ENCODE results near the gene NPTXR. TPM values are rescaled to one million over a fixed set of nuclear protein-coding genes. Genes with fewer than 3 reads are reported as not detected.

Gene NPTXR
- total and polyA plus RNA-seq, 10 of the 15 experiments (the other 5 are each of a cell fraction or from before 2014, with no cell fraction given), result 0.02 to 0.38 (median 0.07) TPM; not detected in 2

DNA sequence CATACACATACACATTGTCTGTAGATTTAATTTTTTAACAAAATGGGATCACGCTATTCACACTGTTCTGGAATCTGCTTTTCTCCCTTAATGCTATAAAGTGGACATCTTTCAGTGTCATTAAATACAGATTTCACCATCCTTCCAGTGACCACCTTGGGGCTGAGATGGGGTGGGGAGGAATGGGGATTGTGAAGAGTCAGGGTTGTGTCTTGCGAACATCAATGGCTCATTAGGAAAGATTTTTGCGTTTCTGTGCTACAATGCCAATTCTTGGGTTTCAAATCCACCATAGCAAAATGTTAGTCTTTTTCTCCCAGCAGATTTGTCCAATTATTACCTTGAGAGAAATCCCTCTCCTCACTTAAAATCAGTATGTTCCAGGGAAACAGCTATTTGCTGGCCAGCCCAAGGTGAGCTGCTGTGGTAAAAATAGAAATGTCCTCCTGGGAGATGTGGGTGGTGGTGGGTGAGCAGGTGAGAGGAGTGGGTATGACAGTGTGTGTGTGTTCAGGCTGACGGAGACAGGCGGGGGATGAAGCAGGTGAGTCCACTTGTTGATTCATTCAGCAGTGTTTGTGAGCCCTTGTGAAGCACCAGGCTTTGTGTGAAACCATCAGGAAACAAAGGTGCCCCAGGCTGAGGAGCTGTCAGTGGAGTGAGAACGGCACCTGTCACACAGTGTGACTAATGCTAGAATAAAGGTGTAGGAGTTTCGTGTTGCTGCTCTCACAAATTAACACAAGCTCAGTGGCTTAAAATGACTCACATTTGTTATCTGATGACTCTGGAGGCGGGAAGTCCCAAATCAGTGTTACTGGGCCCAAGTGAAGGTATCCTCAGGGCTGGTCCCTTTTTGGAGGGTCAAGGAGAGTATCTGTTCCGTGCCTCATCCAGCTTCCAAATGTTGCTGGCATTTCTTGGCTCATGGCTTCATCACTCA is 29.9 kb upstream of the NPTXR start:
- H3K4me3 ChIP-seq, result peak overlapping the region; percentile 89
- RAD21 ChIA-PET (ENCODE audit: unreplicated experiment), result interaction anchor here (0.5 to 2.2 kb wide), 12 partner anchors 10 to 431 kb away, joined by 3 to 16 read pairs (median 5); no protein-coding TSS in a partner anchor
- peaks cover 23% of the 10 kb centered on the region for H3K79me2 ChIP-seq (ENCODE audit: control insufficient read depth, insufficient read depth, low read length)
- peak; percentile 59 for DNase-seq (ENCODE audit: low read depth, low spot score)
- FAIRE-seq, result peak; percentile 70
- H3K9ac ChIP-seq (ENCODE audit: control insufficient read depth, insufficient read depth, low read length), result no peak overlapping the region
- peak overlapping the region; percentile 38 for H2AFZ ChIP-seq (ENCODE audit: control insufficient read depth, low read depth, low read length)
- no TSS peak for BruUV-seq (replicated peaks)
- in situ Hi-C loops (cut with MboI), result loop anchor here (5.0 kb wide), 2 partner anchors 129 to 244 kb away; no protein-coding TSS in a partner anchor
- peaks cover 26% of the 10 kb centered on the region for H3K4me1 ChIP-seq (ENCODE audit: control insufficient read depth, insufficient read depth, low read length)
- POLR2A ChIA-PET, result interaction anchor here (0.5 to 2.5 kb wide), 13 partner anchors 27 to 445 kb away, joined by 3 to 9 read pairs (median 4); partner anchors contain the start of genes APOBEC3B, GTPBP1 and RPL3
- H3K27me3 ChIP-seq (replicated peaks in 1 of 2; ENCODE audit: control insufficient read depth in 2 of 2, insufficient read depth in 2 of 2, low read length in 1 of 2), result no peaks in the 10 kb centered on the region
- intact Hi-C loops (cut with micrococcal nuclease; ENCODE audit: unreplicated experiment), result loop anchor here (1.0 to 5.0 kb wide), 5 partner anchors 68 to 444 kb away; partner anchors contain the start of genes APOBEC3B, CBX7 and RPL3
- peak; percentile 67 for ATAC-seq
- CTCF ChIA-PET, result interaction anchor here (1.0 to 1.6 kb wide), 5 partner anchors 54 to 129 kb away, joined by 3 to 6 read pairs (median 3); no protein-coding TSS in a partner anchor
- H4K20me1 ChIP-seq (ENCODE audit: control insufficient read depth, insufficient read depth), result peaks cover under 1% of the 10 kb centered on the region; the same call in 1 of the 2 replicates
- SMC1A ChIA-PET (ENCODE audit: uncharacterized antibody, unreplicated experiment), result interaction anchor here (0.7 to 2.0 kb wide), 10 partner anchors 24 to 225 kb away, joined by 3 to 13 read pairs (median 6); partner anchors contain the start of genes APOBEC3B and GTPBP1
- peak overlapping the region; percentile 35; the same call in 1 of the 2 replicates for H3K27ac ChIP-seq (ENCODE audit: control insufficient read depth, insufficient read depth)
- WGBS (ENCODE audit: insufficient coverage, insufficient replicate concordance, low lambda C conversion rate, missing lambda C conversion rate), result 17% methylated on average over 9 of the region's 9 CpGs
- no peaks in the 10 kb centered on the region for H3K9me3 ChIP-seq (replicated peaks; ENCODE audit: control insufficient read depth, insufficient read depth, low read length)
- peak overlapping the region; percentile 97 for H3K4me2 ChIP-seq (ENCODE audit: control insufficient read depth, insufficient read depth)
- H3K36me3 ChIP-seq (ENCODE audit: control insufficient read depth in 2 of 2, insufficient read depth in 2 of 2, low read length in 1 of 2), result peaks cover 5 to 6% of the 10 kb centered on the region in 2 experiments
- TF ChIP-seq MTA3 (IDR thresholded peaks at IDR 0.05; ENCODE audit: borderline replicate concordance, low read length), result no peak; the same call in 1 of the 2 replicates
- no peak for TF ChIP-seq NR2C2 (IDR thresholded peaks at IDR 0.05; ENCODE audit: borderline replicate concordance, control insufficient read depth, insufficient read length, low read depth)
- TF ChIP-seq BMI1 (IDR thresholded peaks at IDR 0.05; ENCODE audit: borderline replicate concordance), result peak; percentile 55; the same call in 1 of the 2 replicates
- TF ChIP-seq, protein P1, sequence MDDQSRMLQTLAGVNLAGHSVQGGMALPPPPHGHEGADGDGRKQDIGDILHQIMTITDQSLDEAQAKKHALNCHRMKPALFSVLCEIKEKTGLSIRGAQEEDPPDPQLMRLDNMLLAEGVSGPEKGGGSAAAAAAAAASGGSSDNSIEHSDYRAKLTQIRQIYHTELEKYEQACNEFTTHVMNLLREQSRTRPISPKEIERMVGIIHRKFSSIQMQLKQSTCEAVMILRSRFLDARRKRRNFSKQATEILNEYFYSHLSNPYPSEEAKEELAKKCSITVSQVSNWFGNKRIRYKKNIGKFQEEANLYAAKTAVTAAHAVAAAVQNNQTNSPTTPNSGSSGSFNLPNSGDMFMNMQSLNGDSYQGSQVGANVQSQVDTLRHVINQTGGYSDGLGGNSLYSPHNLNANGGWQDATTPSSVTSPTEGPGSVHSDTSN (IDR thresholded peaks at IDR 0.05; ENCODE audit: insufficient replicate concordance, low read depth, low read length), result peak; percentile 89
- TF ChIP-seq, protein P2, sequence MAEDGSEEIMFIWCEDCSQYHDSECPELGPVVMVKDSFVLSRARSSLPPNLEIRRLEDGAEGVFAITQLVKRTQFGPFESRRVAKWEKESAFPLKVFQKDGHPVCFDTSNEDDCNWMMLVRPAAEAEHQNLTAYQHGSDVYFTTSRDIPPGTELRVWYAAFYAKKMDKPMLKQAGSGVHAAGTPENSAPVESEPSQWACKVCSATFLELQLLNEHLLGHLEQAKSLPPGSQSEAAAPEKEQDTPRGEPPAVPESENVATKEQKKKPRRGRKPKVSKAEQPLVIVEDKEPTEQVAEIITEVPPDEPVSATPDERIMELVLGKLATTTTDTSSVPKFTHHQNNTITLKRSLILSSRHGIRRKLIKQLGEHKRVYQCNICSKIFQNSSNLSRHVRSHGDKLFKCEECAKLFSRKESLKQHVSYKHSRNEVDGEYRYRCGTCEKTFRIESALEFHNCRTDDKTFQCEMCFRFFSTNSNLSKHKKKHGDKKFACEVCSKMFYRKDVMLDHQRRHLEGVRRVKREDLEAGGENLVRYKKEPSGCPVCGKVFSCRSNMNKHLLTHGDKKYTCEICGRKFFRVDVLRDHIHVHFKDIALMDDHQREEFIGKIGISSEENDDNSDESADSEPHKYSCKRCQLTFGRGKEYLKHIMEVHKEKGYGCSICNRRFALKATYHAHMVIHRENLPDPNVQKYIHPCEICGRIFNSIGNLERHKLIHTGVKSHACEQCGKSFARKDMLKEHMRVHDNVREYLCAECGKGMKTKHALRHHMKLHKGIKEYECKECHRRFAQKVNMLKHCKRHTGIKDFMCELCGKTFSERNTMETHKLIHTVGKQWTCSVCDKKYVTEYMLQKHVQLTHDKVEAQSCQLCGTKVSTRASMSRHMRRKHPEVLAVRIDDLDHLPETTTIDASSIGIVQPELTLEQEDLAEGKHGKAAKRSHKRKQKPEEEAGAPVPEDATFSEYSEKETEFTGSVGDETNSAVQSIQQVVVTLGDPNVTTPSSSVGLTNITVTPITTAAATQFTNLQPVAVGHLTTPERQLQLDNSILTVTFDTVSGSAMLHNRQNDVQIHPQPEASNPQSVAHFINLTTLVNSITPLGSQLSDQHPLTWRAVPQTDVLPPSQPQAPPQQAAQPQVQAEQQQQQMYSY (CRISPR knock-in tag; IDR thresholded peaks at IDR 0.05), result no peak
- no peak for TF ChIP-seq MYC (IDR thresholded peaks at IDR 0.05; ENCODE audit: insufficient read depth, insufficient read length, insufficient replicate concordance, low read length, severe bottlenecking)
- TF ChIP-seq STAT1 (conservative IDR thresholded peaks at IDR 0.05), result no peak
- 0 out of 2 replicates have a peak, but pooled peaks have one; percentile 34 for TF ChIP-seq NR2F1 (conservative IDR thresholded peaks at IDR 0.05)
- peak; percentile 61; the same call in 1 of the 2 replicates for TF ChIP-seq TCF3 (IDR thresholded peaks at IDR 0.05; ENCODE audit: borderline replicate concordance, insufficient read depth, low read depth, low read length)
- peak; percentile 46 for TF ChIP-seq SMAD1 (IDR thresholded peaks at IDR 0.05; ENCODE audit: low read depth, partially characterized antibody)
- 0 out of 2 replicates have a peak, but pooled peaks have one; percentile 46 for TF ChIP-seq CBFB (IDR thresholded peaks at IDR 0.05; ENCODE audit: low read depth)
- TF ChIP-seq HDAC2 (IDR thresholded peaks at IDR 0.05), result no peak
- TF ChIP-seq BHLHE40 (IDR thresholded peaks at IDR 0.05; ENCODE audit: borderline replicate concordance in 1 of 2, low read depth in 2 of 2, low read length in 1 of 2), result peak; percentile 51 to 74; a peak in 3 of 4 replicates
- TF ChIP-seq, protein P3, sequence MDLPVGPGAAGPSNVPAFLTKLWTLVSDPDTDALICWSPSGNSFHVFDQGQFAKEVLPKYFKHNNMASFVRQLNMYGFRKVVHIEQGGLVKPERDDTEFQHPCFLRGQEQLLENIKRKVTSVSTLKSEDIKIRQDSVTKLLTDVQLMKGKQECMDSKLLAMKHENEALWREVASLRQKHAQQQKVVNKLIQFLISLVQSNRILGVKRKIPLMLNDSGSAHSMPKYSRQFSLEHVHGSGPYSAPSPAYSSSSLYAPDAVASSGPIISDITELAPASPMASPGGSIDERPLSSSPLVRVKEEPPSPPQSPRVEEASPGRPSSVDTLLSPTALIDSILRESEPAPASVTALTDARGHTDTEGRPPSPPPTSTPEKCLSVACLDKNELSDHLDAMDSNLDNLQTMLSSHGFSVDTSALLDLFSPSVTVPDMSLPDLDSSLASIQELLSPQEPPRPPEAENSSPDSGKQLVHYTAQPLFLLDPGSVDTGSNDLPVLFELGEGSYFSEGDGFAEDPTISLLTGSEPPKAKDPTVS (IDR thresholded peaks at IDR 0.05; ENCODE audit: low read depth, low read length), result no peak

Data from GM12878 (cell line).